Vagina (tissue), 2 donors: Measurements from ENCODE around the gene L1CAM. TPM values are rescaled to one million over a fixed set of nuclear protein-coding genes. Genes with fewer than 3 reads are reported as not detected.
A peak's percentile ranks its signal among the peaks of the same experiment; 100 is the strongest.

Source experiments
- DNase-seq, 2 donors: peaks; one replicate each; pipeline ENCODE4 v3.0.0-alpha.2; 2017; ENCODE audit errors: extremely low spot score in 2 of 2
- H3K27ac ChIP-seq: fragments of 200-600 bp; sonication (generic); one replicate; pipeline ENCODE4 v1.5.1; 2019
- H3K27me3 ChIP-seq: fragments of 200-600 bp; sonication (generic); one replicate; pipeline ENCODE4 v1.5.1; 2019
- H3K36me3 ChIP-seq, 2 donors: fragments of 200-600 bp; sonication (generic); one replicate each; pipeline ENCODE4 v1.5.1; 2017 to 2019
- H3K4me1 ChIP-seq: fragments of 200-600 bp; sonication (generic); one replicate; pipeline ENCODE4 v1.5.1; 2019
- H3K4me3 ChIP-seq, 2 donors: fragments of 200-600 bp; sonication (generic); 1 replicate in 1 of 2; 2 replicates in 1 of 2; pipeline ENCODE4 v1.5.1; 2016 to 2019
- H3K9me3 ChIP-seq: fragments of 200-600 bp; sonication (generic); one replicate; pipeline ENCODE4 v1.5.1; 2019
- POLR2A ChIP-seq, 2 donors: fragments of 450-650 bp; IDR thresholded peaks; one replicate each; pipeline ENCODE4 v1.6.1; 2017; ENCODE audit warnings: antibody characterized with exemption in 2 of 2, mild to moderate bottlenecking in 2 of 2, moderate library complexity in 2 of 2
- POLR2AphosphoS5 ChIP-seq, 2 donors: sonication (generic); formaldehyde crosslinking; IDR thresholded peaks; one replicate each; pipeline ENCODE4 v1.9.0; 2017; ENCODE audit warnings: antibody characterized with exemption in 2 of 2, mild to moderate bottlenecking in 2 of 2, low read depth in 1 of 2; ENCODE audit not compliant: insufficient read depth in 1 of 2
- intact Hi-C: fragments of 100-400 bp; cut with DNase I; formaldehyde crosslinking; loops from one replicate; pipeline ENCODE4 v1.15.1; 2023
- total RNA-seq: library from RNA; depleted of rRNA; stranded (reverse); fragments of >200 nt; gene quantifications from one replicate; pipeline ENCODE4 v1.2.3, GENCODE V29; 2016
- TF ChIP-seq, protein P1 (sequence below), 3 experiments: fragments of 450-650 bp in 2 of 3; fragments of 200-600 bp in 1 of 3; sonication (generic) in 1 of 3; IDR thresholded peaks; one replicate each; pipeline ENCODE4 v1.5.1; 2017 to 2019; ENCODE audit warnings: antibody characterized with exemption in 3 of 3, mild to moderate bottlenecking in 2 of 3, moderate library complexity in 2 of 3

Gene L1CAM
- total RNA-seq, 1 donor from 2014 or later = 9.6 TPM

DNA sequence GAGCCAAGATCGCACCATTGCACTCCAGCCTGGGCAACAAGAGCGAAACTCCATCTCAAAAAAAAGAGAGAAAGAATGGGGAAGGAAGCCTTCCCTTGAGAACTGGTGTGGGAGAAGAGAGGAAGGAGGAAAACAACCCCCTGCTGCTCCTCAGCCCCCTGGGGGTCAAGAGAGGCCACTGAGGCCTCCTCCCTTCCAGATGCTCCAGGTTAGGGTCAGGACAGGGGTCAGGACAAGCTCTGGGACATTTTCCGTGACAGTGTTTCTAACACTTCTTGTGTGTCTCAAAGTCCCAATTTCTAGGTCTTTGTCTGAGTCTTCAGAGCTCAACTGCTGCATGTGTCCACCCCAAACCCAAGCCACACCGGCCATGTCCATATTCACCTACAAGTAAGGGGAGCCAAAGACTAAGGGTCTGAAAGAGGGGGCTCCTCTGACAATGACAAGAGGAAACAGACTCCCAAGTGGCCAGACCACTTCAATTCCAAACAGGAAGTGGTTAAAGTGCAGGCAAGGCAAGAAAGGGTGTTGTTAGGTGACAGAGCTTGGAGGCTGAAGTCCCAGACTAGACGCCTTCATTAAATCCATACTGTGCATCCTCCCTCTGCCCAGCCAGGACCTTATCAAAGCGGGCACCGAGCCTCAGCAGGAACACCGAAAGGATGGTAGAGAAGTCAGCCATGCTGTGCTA, 8.3 kb downstream of the L1CAM start:
- Histone ChIP-seq H3K4me1 (no peaks in the 10 kb centered on the region), H3K27ac (no peak overlapping the region), H3K9me3 (no peaks in the 10 kb centered on the region), H3K4me3 (no peak overlapping the region), H3K27me3 (no peaks in the 10 kb centered on the region), H3K36me3 (no peaks in the 10 kb centered on the region)
- TF ChIP-seq, protein P1, sequence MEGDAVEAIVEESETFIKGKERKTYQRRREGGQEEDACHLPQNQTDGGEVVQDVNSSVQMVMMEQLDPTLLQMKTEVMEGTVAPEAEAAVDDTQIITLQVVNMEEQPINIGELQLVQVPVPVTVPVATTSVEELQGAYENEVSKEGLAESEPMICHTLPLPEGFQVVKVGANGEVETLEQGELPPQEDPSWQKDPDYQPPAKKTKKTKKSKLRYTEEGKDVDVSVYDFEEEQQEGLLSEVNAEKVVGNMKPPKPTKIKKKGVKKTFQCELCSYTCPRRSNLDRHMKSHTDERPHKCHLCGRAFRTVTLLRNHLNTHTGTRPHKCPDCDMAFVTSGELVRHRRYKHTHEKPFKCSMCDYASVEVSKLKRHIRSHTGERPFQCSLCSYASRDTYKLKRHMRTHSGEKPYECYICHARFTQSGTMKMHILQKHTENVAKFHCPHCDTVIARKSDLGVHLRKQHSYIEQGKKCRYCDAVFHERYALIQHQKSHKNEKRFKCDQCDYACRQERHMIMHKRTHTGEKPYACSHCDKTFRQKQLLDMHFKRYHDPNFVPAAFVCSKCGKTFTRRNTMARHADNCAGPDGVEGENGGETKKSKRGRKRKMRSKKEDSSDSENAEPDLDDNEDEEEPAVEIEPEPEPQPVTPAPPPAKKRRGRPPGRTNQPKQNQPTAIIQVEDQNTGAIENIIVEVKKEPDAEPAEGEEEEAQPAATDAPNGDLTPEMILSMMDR (IDR thresholded peaks at IDR 0.05) = no peak
- TF ChIP-seq POLR2AphosphoS5 (IDR thresholded peaks at IDR 0.05; ENCODE audit: insufficient read depth in 1 of 2, low read depth in 1 of 2) (no peak), POLR2A (IDR thresholded peaks at IDR 0.05) (no peak)
- intact Hi-C loops = no loop called here
- DNase-seq = no peak

DNA sequence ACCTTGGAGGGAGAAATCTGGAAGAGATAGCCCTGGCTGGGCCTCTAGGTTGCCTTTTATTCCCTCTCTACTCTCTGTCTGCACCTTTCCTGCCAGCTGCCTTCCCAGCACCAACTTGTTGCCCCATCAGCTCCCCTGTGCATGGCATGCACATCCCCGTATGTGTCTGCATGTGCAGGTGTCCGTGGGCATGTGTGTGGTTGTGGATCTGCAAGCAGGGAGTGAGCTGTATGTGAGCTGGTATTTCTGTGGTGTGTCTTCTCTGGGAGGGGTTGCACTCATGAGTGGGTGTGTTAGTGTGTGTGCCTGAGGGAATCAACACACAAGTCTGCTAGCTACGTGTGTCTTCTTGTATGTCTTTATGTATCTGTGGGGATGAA, 9.9 kb downstream of the L1CAM start:
- no peaks in the 10 kb centered on the region for H3K36me3 ChIP-seq
- intact Hi-C loops = no loop called here
- H3K9me3 ChIP-seq = no peaks in the 10 kb centered on the region
- TF ChIP-seq POLR2A (IDR thresholded peaks at IDR 0.05) (no peak), POLR2AphosphoS5 (IDR thresholded peaks at IDR 0.05; ENCODE audit: insufficient read depth in 1 of 2, low read depth in 1 of 2) (no peak)
- TF ChIP-seq, protein P1 (IDR thresholded peaks at IDR 0.05) = no peak
- H3K4me3 ChIP-seq = no peak overlapping the region
- no peaks in the 10 kb centered on the region for H3K4me1 ChIP-seq
- H3K27me3 ChIP-seq = no peaks in the 10 kb centered on the region
- H3K27ac ChIP-seq = no peak overlapping the region
- DNase-seq = no peak

DNA sequence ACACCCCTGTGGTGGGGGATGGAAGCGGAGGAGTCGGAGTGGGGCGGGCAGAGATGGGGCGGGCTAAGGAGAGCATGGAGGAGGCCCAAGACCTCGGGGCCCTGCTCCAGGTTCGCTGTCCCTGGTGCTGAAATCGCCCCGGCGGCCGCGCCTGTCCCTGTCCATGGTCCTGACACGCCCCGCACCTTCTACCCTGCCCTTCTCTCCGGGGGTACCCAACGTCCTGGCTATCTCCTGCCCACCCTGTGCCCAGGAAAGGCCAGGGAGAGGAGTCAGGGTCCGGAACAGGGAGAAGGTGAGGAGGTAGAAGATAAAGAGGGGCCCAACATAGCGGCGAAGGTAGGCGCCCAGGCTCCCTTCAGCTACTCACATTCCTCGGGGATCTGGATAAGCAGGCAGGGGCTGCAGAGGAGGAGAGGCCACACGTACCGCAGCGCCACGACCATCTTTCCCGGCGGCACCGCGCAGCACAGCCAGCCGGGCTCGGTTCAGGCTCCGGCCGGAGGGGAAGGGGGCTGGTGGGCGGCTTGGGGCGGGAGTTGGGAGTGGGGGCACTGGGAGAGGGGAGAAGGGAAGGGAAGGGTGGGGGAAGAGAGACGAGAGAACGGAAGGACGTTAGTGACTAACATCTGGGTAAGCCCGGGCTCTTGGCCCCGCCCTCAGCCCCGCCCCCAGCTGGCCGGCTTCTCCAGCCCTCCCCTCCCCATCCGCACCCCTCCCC, 10.4 kb downstream of the L1CAM start:
- TF ChIP-seq, protein P1 (IDR thresholded peaks at IDR 0.05) = no peak
- TF ChIP-seq POLR2AphosphoS5 (IDR thresholded peaks at IDR 0.05; ENCODE audit: insufficient read depth in 1 of 2, low read depth in 1 of 2) = peak in 1 of 2 donors; percentile 12
- Histone ChIP-seq H3K4me3 (no peak overlapping the region), H3K27ac (no peak overlapping the region), H3K9me3 (no peaks in the 10 kb centered on the region), H3K36me3 (no peaks in the 10 kb centered on the region), H3K4me1 (no peaks in the 10 kb centered on the region), H3K27me3 (no peaks in the 10 kb centered on the region)
- intact Hi-C loops = no loop called here
- DNase-seq = no peak

DNA sequence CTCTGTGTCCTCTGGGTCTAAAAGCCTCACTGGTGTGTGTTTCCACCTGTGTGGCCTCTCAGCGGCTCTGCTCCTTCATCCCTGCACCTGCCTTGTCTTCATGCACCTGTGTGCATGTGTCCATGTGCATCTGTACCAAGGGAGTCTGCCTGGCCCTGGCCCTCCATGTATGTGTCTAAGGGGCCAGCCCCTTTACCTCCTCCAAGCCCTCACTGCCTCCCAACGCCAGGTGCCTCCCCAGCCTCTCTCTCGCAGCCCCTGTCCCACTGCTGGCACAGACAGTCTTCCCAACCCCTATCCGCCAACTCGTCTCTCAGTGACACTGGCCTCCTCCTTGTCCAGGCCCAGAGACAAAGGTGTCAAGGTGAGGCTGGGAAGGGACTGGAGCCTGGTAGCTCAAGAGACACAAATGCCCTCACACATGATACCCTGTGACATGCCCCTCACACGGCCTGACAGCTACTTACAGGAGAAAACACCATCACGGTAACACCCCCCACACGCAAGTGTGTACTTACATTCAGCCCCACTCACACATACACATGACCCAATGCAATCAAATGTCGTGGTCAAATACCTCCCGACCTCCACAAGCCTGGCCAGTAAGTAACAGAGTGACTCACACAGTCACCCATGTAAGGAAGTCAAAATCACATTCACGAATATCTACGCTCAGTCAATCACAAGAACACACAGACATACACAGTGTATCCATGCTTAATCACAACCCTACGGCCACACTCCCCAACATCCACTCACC, 11.4 kb downstream of the L1CAM start:
- H3K9me3 ChIP-seq = no peaks in the 10 kb centered on the region
- no peaks in the 10 kb centered on the region for H3K4me1 ChIP-seq
- H3K4me3 ChIP-seq = no peak overlapping the region
- H3K27ac ChIP-seq = no peak overlapping the region
- TF ChIP-seq POLR2AphosphoS5 (IDR thresholded peaks at IDR 0.05; ENCODE audit: insufficient read depth in 1 of 2, low read depth in 1 of 2) (no peak), POLR2A (IDR thresholded peaks at IDR 0.05) (no peak)
- TF ChIP-seq, protein P1 (IDR thresholded peaks at IDR 0.05) = no peak
- no peaks in the 10 kb centered on the region for H3K36me3 ChIP-seq
- no peaks in the 10 kb centered on the region for H3K27me3 ChIP-seq
- intact Hi-C loops = no loop called here
- no peak for DNase-seq
